HG03571 (cell line): ENCODE measurements around the gene PTX4.

ENCODE experiments used
- ATAC-seq: cut with Tn5 transposase; IDR thresholded peaks from one replicate; pipeline ENCODE4 v1.9.1; 2021; ENCODE audit not compliant: unreplicated experiment

The PTX4 gene

DNA sequence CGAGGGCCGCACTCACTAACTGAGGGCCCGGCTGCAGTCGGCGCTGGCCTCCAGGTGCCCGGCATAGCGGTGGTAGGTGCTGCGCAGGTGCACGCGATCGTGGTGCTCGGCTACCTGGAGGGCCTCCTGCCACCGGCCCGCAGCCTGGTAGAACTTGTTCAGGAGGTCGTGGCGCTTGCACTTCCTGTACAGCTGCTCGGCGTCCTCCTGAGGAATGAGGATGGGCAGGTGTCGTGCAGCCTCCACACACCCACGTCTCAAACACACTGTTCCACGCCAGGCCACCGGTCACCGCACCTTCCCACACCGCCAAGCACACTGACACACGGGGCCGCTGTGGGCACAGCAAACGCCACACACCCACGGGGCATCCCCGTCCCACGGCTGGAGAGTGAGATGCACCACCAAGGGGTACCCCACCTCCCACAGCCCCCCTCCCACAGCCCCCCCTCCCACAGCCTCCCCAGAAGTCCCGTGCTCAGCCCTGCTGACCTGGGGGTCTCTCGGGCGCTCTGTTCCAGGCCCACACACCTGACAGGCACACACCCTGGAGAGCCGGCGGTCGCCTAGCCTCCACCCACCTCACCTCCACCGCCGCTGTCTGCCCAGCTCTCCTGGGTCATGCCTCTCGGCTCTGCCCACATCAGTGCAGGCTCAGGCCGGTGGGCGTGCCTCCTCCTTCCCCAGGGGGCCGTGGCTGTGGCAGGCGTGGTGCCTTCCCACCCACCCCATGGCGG lies 37.3 kb upstream of the PTX4 start:
- no peak for ATAC-seq

DNA sequence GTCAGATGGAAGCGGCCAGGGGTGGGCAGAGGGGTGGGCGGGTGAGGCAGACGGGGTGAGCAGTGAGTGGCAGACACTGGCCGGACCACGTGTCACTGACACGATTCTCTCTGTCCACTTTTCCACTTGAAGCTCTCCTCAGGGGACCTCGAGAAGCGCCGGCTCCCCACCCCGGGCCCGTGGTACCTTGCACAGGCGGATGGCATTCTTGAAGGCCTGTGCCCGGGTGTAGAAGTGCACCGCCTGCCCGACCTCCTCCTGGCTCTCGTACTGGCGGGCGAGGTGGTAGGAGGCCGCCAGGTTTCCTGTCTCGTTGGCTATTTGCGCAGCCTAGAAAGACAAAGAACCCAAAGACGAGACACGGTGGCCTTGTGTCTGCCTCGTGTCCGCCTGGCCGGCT lies 35.6 kb upstream of the PTX4 start:
- ATAC-seq, result no peak

DNA sequence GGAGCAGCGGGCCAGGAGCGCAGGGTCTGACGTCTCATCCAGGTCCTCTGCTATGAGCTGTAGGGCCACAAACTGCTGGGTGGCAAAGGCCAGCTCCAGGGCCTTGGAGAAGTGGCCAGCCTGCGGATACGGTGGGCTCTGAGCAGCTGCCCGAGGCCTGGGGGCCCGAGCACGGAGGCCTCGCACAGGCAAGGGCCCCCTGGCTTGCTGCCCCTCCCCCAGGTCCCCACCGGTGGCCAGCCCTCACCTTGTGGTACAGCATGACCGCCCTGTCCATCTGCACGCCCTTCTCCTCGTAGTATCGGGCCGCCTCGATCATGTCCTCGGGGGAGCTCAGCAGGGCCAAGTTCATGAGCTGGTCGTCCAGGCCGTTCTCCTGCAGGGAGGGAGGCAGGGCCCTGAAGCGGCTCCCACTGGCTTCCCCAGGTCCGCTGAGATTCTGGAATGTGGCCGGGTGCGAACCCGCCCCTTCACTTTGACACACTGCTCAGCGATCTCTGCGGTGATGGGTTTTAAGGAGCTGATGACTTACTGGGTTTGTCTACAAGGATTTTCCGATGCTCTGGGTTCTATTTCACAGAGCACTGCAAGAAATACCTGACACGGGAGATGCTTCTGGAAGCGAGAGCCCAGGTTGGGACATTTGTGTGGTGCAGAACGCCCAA lies 35.0 kb upstream of the PTX4 start:
- ATAC-seq, result no peak

DNA sequence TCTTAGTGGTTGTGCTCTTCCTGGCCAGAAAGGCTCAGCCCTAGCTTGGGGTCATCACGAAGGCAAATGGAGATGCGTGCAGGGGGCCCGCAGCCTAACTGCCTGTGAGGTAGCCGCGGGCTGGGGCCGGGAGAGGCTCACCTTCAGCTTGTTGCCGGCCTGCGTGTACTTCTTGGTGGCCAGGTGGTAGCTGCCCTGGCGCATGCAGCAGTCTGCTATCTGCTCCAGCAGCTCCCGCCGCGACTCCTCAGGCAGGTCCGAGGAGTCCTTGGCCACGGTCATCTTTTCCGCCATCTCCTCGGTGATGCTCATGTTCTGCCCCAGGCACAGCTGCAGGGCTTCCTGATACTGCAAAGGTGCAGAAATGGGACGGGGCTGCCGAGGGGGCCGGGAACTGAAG lies 31.7 kb upstream of the PTX4 start:
- ATAC-seq, result no peak

DNA sequence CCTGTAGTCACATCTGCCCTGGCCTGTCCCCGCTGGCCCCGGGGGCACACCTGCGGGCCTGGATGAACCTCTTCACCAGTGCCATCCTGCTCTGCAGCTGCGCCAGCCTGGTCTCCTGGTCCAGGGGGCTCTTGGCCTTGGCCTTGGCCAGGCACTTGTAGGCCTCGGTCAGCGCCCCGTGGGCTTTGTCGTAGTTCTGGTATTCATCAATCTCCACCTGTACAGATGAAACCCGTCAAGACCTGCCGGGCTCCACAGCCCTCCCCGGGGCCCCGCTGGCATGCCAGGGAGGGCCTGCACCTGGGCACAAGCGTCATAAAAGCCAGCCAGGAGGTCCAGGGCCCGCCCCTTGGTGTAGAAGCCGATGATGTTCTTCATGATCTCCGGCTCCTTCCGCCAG lies 31.1 kb upstream of the PTX4 start:
- ATAC-seq, result no peak

DNA sequence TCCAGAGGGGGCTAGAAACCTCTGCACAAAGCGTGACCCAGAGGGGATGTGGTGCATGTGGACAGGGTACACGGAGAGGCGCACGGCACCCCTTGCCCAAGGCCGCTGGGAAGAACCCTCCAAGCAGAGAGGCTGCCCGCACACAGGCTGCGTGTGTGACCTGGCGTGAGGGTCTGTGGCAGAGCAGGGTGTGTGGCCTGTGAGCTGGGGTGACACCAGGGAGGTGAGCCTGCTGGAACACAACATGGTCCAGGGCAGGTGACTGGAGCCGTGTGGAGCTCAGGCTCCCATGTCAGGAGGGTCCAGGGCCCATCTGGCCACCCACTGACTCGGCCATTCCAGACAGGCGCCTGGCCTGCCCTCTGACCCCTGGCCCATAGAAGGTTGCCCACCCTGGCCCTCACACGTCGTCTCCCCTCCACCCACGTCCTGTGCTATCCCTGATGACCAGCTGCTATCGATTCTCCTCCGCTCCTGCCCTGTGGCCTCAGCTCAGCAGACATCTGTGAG lies 29.9 kb upstream of the PTX4 start:
- no peak for ATAC-seq

DNA sequence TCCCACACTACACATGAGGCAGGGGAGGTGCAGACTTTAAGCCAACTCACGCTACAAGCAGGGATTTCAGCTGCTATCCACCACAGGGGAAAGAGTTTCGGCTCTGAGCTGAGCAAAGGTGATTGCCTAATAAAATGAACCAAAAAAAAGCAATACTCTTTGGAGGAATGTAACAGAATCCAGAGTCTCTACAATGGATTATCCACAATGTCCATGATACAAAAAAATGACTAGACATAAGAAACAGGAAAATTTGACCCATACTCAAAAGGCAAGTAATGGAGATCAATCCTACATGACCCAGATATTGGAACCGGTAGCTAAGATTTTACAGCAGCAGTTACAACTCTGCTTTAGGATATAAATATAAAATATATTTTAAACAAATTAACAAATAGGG lies 25.8 kb upstream of the PTX4 start:
- no peak for ATAC-seq

DNA sequence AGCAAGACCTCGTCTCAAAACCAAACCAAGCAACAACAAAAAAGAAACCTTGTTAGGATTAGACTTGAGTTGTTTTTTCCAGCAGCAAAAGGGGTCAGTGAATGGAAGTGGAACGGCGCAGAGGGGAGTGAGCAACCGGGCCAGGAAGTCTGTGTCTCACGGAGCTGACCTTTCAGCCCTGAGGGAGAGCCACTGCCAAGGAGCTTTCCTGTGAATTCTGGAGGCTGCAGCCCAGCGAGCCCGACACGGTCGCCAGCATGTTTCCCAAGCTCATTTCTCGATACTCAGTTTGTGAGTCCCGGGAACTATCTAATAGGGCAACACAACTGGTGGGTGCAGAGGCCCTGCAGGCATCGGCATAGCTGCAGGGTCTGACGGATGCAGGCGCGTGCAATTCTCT lies 24.0 kb upstream of the PTX4 start:
- ATAC-seq, result no peak

DNA sequence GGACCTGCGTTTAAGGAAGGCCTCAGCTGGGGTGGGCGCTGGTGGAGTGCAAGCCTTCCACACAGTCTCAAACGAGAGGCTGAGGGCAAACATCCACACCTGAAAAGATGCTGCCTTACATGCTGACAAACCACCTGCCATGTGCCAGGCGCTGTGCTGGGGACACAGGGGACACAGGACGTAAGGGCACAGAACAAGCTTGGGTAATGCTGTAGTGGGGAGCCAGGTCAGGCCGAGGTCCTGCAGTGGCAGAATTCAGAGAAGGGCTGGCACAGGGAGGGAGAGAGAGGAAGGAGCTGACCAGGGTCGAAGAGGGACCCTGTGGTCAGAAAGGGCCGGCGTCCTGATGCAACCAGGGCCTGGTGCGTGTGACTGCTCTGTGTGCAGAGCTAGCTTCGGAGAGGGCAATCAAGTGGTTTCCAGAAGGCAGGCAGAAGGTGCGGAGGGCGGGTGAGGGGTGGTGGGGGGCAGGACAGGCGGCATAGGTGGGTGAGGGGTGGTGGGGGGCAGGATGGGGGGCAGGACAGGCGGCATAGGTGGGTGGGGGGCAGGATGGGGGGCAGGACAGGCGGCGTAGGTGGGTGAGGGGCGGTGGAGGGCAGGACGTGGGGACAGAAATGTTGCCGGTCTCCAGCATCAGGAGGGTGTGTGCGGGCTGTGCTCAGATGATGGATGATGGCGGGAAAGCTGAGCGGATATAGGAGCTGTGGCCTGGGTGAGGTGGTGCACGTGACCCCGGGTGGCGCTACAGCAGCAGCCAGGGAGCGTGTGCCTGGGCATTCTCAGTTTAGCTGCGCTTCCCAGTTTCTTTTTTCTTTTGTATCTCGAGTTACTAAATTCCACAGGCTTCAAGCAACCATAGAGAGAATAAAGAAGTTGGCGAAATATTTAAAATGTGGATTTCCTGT lies 23.2 kb upstream of the PTX4 start:
- ATAC-seq, result no peak

DNA sequence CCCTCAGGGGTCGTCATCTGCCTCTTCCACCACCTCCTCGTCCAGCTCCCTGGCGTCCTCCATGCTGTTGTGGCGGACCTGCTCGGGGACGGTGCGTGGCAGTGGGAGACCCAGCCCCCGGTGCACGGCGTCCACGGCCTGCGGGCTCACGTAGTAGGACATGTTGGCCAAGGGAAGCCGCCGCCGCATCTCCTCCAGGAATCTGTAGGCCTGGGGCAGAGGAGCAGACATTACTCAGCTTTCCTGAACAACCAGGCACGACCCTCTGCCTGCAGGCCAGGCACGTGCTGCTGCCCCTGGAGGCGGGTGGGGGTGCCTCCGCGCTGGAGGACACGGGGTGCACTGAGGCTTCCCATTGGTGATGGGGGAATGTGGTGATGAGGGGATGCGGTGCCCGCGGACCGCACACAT lies 22.2 kb upstream of the PTX4 start:
- no peak for ATAC-seq

DNA sequence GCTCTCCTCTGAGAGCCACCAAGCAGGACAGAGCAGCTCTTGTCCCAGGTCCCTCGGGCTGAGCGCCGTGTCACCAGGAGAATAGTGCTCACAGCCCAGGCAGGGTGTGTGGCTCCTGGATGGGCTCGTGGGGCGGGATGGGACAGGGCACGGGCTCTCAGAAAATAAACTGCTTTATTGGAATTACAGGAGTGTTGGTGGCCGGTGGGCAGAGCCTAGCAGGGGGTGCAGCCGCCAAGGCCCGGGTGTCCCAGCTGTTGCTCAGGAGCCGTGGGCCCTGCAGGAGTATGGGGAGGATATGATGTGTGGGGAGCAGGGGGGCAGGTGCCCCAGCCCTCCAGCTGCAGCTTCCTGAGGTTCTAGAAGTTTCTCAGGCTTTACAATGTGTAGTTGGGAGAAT lies 21.5 kb upstream of the PTX4 start:
- no peak for ATAC-seq

DNA sequence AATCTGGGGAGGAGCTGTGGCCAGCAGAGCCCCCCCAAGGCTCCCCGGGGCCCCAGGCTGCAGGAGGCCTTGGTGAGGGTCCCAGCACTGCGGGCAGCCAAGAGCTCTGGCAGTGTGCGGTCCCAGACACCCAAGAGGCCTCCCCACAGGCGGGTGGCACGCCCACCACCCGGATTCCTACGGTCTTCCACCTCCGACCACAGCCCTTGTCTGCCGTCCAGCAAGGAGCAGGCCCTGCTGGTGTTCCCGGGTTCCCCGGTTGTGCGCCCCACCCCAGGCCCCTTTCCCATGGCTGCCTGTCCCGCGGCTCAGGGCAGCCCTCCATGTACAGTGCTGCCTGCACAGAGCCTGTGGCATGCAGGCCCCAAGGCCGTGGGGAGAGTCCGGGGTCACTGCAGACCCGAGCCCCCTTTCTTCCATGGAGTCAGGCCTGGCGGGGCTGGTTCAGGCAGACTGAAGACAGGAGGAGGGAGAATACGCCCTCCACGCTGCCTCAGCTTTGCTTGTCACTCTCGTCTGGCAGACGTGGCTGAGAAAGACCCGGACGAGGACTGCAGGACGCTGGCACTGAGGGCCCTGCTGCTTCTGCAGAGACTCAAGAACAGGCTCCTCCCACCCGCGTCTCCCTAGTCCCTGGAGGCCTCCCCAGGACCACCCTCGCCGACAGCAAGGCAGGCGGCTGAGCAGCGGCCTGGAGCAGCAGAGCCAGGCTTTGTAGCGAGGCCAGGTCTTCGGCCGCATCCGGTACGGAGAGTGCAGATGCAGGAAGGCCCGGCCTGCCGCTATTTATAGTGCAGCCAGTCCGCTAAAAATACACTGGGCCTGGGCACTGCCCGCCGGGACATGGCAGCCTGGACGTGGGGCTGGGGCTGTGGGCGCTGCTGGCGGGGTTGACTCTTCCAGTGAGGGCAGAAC lies 20.8 kb upstream of the PTX4 start:
- no peak for ATAC-seq

DNA sequence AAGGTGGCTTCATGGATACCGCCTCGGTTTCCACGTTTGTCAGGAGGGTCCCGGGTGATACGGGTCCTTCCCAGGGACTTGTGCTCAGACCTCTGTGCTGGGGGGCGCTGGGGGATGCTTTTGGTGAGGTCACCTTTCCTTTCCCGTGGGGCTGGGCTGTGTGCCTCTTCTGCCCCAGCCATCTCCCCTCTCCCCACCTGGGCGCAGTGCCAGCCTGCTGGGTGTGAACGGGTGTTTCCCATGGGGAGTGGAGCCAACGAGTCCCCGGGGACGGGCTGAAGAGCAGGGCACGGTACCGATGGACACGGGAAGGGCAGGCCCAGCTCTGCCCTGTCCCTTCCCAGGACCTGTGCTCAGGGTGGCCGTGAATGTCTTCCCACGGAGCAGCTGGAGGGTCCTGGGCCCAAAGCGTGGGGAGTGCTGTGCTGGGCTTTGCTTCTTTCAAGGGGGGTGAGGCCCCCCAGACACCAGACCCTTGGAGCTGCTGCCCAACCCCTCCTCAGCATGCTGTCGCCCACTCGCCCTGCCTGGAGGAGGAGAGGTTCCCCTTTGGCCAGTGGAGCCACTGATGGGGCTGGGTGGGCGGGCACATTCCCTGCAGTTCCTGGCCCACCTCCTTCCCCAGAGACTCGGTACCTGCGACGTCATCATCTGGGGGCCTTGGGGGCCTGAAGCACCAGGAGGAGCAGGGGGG lies 19.9 kb upstream of the PTX4 start:
- no peak for ATAC-seq

DNA sequence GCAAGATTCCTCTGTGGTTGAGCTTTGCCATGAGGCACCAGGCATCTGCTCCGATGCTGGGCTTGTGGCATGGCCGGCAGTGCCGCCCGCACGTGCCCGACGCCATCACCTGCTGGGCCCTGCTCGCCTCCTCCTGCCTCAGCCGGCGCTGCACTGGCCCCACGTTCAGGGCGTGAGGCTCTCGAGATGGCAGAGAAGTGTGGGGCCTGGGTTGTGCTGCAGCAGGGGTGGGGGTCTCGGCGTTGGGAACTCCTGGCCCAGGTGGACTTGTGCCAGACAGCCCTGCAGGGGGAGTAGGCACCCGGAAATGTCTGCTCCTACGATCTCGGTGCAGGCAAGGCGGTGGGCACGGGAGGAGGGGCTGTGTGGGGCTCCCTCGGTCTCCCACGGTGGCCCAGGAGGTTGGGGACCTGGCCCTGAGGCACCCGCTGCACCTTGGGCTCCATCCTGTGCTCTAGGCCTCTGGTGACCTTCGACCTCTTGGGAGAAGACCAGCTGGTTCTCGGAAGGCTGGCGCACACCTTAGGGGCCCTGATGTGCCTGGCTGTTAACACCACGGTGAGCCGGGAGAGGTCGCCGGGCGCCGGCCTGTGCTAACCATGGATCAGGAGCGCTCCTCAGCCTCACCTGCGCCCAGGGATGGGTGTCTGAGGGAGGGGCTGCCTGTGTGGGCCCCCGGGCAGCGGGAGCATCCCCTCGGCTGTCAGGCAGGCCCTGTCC lies 17.9 kb upstream of the PTX4 start:
- no peak for ATAC-seq

DNA sequence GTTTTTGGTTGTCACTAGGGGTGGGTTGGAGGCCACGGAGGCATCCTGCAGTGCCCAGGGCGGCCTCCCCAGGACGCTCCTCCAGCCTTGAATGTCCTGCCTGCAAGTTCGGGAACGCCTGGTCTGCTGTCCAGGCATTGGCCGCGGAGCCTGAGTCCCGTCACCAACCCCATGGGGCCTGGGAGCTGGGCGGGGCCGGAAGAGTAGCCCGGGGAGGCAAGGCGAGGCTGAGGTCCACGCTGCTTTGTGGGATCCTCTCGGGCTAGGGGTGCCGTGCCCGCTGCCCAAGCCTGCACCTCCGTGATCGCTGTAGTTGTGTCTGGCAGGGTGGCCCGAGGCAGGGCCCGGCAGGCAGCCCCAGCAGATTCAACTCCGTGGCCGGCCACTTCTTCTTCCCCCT lies 17.2 kb upstream of the PTX4 start:
- ATAC-seq, result no peak

DNA sequence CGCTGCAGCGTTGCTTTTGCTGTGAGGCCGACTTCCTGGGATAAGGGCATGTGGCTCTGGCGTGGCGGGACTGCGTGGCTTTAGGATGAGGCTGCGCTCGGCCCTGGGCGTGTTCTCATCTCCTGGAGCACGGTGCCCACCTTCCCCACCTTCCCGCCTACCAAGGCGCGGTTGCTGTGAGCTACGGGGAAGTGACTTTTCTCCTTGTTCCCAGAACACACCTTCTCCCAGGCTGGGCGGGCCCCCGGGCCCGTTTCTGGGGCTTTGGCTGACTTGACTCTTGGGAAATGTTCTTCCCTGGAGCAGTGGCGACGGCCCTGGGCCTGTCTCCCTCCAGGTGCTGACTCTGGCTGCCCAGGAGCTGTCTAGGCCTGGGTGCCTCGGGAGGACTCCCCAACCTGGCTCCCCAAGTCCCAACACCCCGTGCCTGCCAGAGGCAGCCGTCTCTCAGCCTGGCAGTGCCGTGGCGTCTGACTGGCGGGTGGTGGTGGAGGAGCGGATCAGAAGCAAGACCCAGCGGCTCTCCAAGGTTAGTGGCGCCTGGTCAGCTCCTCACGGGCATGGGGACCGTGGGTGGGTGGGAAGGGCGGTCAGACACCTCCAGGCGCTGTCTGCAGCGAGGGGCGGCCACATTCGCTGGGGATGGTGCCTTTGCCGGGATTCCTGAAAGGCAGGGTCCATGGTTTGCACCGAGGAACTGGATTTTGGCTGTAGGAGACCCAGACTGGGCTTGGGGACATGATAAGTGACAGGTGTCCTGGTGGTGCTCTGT lies 16.5 kb upstream of the PTX4 start:
- ATAC-seq, result no peak

DNA sequence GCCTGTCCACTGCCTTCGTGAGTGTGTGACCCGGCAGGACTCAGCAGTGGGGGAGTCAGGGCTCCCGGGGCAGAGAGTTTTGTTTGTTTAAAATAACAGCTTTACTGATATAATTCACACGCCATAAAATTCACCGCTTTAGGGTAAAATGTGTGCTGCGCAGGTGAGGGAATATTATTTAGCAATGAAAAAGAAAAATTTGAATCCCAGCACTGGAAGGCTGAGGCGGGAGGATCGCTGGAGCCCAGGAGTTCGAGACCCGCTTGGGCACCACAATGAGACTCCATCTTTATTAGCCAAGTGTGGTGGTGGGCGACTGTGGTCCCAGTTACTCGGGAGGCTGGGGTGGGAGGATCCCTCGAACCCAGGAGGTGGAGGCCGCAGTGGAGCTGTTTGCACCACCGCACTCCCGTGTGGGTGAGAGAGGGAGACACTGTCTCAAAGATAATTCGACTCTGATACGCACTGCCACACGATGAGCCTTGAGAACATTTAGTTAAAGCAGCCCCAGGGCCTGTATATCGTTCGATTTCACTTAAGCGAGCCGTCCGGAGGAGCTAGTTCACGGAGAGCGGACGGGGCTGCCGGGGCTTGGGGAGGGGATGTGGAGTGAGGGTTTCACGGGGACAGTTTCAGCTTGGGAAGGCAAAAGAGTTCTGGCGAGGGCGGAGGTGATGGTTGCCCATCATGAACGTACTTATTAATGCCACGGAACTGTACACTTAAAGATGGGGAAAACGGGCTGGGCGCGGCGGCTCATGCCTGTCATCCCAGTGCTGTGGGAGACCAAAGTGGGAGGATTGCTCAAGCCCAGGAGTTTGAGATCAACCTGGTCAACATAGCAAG lies 14.6 kb upstream of the PTX4 start:
- ATAC-seq, result no peak
